HEK293T (cell line): ENCODE data around the gene NINJ1.

Experiments used
- ARNT ChIP-seq: fragments of 450-650 bp; IDR thresholded peaks from 2 replicates; pipeline ENCODE4 v1.6.1; 2017; ENCODE audit warnings: mild to moderate bottlenecking
- BHLHE40 ChIP-seq: fragments of 450-650 bp; IDR thresholded peaks from 2 replicates; pipeline ENCODE4 v1.6.1; 2016; ENCODE audit warnings: mild to moderate bottlenecking, moderate library complexity, borderline replicate concordance
- ELF4 ChIP-seq: fragments of 450-650 bp; IDR thresholded peaks from 2 replicates; pipeline ENCODE4 v1.6.1; 2017; ENCODE audit warnings: antibody characterized with exemption
- FOXA1 ChIP-seq: fragments of 450-650 bp; IDR thresholded peaks from 2 replicates; pipeline ENCODE4 v1.6.1; 2016; ENCODE audit warnings: mild to moderate bottlenecking
- FOXK2 ChIP-seq: fragments of 450-650 bp; IDR thresholded peaks from 2 replicates; pipeline ENCODE4 v1.6.1; 2016; ENCODE audit warnings: mild to moderate bottlenecking
- FOXM1 ChIP-seq: fragments of 450-650 bp; IDR thresholded peaks from 2 replicates; pipeline ENCODE4 v1.6.1; 2017; ENCODE audit warnings: mild to moderate bottlenecking, borderline replicate concordance
- HDGF ChIP-seq: fragments of 450-650 bp; IDR thresholded peaks from 2 replicates; pipeline ENCODE4 v1.6.1; 2017; ENCODE audit warnings: antibody characterized with exemption, borderline replicate concordance
- LEF1 ChIP-seq: fragments of 450-650 bp; IDR thresholded peaks from 2 replicates; pipeline ENCODE4 v1.6.1; 2017; ENCODE audit warnings: mild to moderate bottlenecking, borderline replicate concordance
- NFRKB ChIP-seq: fragments of 450-650 bp; IDR thresholded peaks from 2 replicates; pipeline ENCODE4 v1.6.1; 2016; ENCODE audit warnings: mild to moderate bottlenecking, moderate library complexity
- SP1 ChIP-seq: fragments of 450-650 bp; IDR thresholded peaks from 2 replicates; pipeline ENCODE4 v1.6.1; 2017
- SUZ12 ChIP-seq: fragments of 450-650 bp; IDR thresholded peaks from 2 replicates; pipeline ENCODE4 v1.6.1; 2016; ENCODE audit warnings: mild to moderate bottlenecking
- TARDBP ChIP-seq: fragments of 450-650 bp; IDR thresholded peaks from 2 replicates; pipeline ENCODE4 v1.6.1; 2016
- ZNF384 ChIP-seq: fragments of 450-650 bp; IDR thresholded peaks from 2 replicates; pipeline ENCODE4 v1.6.1; 2016
- TF ChIP-seq, protein P1 (sequence below): fragments of 450-650 bp; IDR thresholded peaks from 2 replicates; pipeline ENCODE4 v1.6.1; 2016

- TF ChIP-seq SP1 (no peak), FOXM1 (no peak), FOXK2 (no peak), ZNF384 (no peak), HDGF (no peak), ELF4 (no peak), BHLHE40 (no peak), SUZ12 (no peak), FOXA1 (no peak), NFRKB (no peak), TARDBP (no peak), LEF1 (no peak), ARNT (no peak)
- TF ChIP-seq, protein P1, sequence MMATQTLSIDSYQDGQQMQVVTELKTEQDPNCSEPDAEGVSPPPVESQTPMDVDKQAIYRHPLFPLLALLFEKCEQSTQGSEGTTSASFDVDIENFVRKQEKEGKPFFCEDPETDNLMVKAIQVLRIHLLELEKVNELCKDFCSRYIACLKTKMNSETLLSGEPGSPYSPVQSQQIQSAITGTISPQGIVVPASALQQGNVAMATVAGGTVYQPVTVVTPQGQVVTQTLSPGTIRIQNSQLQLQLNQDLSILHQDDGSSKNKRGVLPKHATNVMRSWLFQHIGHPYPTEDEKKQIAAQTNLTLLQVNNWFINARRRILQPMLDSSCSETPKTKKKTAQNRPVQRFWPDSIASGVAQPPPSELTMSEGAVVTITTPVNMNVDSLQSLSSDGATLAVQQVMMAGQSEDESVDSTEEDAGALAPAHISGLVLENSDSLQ = no peak
Observed at GRCh38 chr9:93172666-93173364, 38.8 kb upstream of the NINJ1 start.
